Measurements from ENCODE around the gene CHRM2.

- no peak for TF ChIP-seq POLR2A (IDR thresholded peaks at IDR 0.05)
- TF ChIP-seq, protein P1, sequence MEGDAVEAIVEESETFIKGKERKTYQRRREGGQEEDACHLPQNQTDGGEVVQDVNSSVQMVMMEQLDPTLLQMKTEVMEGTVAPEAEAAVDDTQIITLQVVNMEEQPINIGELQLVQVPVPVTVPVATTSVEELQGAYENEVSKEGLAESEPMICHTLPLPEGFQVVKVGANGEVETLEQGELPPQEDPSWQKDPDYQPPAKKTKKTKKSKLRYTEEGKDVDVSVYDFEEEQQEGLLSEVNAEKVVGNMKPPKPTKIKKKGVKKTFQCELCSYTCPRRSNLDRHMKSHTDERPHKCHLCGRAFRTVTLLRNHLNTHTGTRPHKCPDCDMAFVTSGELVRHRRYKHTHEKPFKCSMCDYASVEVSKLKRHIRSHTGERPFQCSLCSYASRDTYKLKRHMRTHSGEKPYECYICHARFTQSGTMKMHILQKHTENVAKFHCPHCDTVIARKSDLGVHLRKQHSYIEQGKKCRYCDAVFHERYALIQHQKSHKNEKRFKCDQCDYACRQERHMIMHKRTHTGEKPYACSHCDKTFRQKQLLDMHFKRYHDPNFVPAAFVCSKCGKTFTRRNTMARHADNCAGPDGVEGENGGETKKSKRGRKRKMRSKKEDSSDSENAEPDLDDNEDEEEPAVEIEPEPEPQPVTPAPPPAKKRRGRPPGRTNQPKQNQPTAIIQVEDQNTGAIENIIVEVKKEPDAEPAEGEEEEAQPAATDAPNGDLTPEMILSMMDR (IDR thresholded peaks at IDR 0.05): no peak
These were observed 16.0 kb downstream of the CHRM2 start for GRCh38 chr7:136884492-136884891.

Data from tibial nerve (tissue), 3 donors.